DOHH2 (cell line): Measurements from ENCODE around the gene PHETA2.
"Not testable (repeated sequence)": the region's sequence is repeated elsewhere in the genome, so short reads cannot be mapped to it uniquely, and the experiment has no call there.

Experiments
- CTCF ChIP-seq: fragments of 200-600 bp; sonication (generic); IDR thresholded peaks from one replicate; pipeline ENCODE4 v1.5.1; 2014; ENCODE audit warnings: antibody characterized with exemption, mild to moderate bottlenecking, low read depth, low read length; ENCODE audit not compliant: poor library complexity, severe bottlenecking
- EZH2phosphoT487 ChIP-seq: fragments of 200-600 bp; sonication (generic); IDR thresholded peaks from 2 replicates; pipeline ENCODE4 v1.6.1; 2017; ENCODE audit warnings: borderline replicate concordance, mild to moderate bottlenecking, antibody characterized with exemption, low read length, moderate library complexity, mixed read lengths

- not testable (repeated sequence) for TF ChIP-seq CTCF, EZH2phosphoT487
Observed at GRCh38 chr22:42128007-42128406, 54.0 kb downstream of the PHETA2 start.
